ENCODE measurements around the gene AGRN.

Gene AGRN

GRCh38 chr1:1020000-1020404 is at the start of gene AGRN:
AGRN (plus strand) TSS chr1:1020120; CDS start chr1:1020173, 53 bp downstream.
- peak within 1 kb of the TSS; percentile 55 to 72 (median 69) for H3K4me3 ChIP-seq (ENCODE audit: low read depth in 1 of 5, low read length in 5 of 5)
- no peaks in the 10 kb centered on the region for H3K36me3 ChIP-seq (ENCODE audit: control insufficient read depth in 5 of 5, insufficient read depth in 5 of 5, low read length in 5 of 5)
- H3K27ac ChIP-seq (ENCODE audit: low read depth, low read length) = no peak within 1 kb of the TSS
- no peaks in the 10 kb centered on the region for H3K9me3 ChIP-seq (ENCODE audit: control insufficient read depth in 5 of 5, low read length in 5 of 5)
- H3K9ac ChIP-seq (ENCODE audit: low read length in 5 of 5) = peak within 1 kb of the TSS in 1 of 5 donors; percentile 46
- peaks cover 0 to 20% (median 14%) of the 10 kb centered on the region in 5 donors for H3K4me1 ChIP-seq (ENCODE audit: control insufficient read depth in 5 of 5, insufficient read depth in 5 of 5, low read length in 5 of 5)
- peaks cover 2 to 10% (median 8%) of the 10 kb centered on the region in 5 donors for H3K27me3 ChIP-seq (ENCODE audit: control insufficient read depth in 5 of 5, insufficient read depth in 4 of 5, low read length in 5 of 5)

GRCh38 chr1:970242-970972 is 49.5 kb upstream of the AGRN start:
- H3K9ac ChIP-seq (ENCODE audit: low read length in 5 of 5) = no peak overlapping the region
- H3K27me3 ChIP-seq (ENCODE audit: control insufficient read depth in 5 of 5, insufficient read depth in 4 of 5, low read length in 5 of 5) = peaks cover 36 to 72% (median 67%) of the 10 kb centered on the region in 5 donors
- peaks cover 0 to 18% (median 18%) of the 10 kb centered on the region in 5 donors for H3K4me1 ChIP-seq (ENCODE audit: control insufficient read depth in 5 of 5, insufficient read depth in 5 of 5, low read length in 5 of 5)
- no peak overlapping the region for H3K4me3 ChIP-seq (ENCODE audit: low read depth in 1 of 5, low read length in 5 of 5)
- H3K9me3 ChIP-seq (ENCODE audit: control insufficient read depth in 5 of 5, low read length in 5 of 5) = no peaks in the 10 kb centered on the region
- H3K36me3 ChIP-seq (ENCODE audit: control insufficient read depth in 5 of 5, insufficient read depth in 5 of 5, low read length in 5 of 5) = no peaks in the 10 kb centered on the region
- no peak overlapping the region for H3K27ac ChIP-seq (ENCODE audit: low read depth, low read length)

DNA sequence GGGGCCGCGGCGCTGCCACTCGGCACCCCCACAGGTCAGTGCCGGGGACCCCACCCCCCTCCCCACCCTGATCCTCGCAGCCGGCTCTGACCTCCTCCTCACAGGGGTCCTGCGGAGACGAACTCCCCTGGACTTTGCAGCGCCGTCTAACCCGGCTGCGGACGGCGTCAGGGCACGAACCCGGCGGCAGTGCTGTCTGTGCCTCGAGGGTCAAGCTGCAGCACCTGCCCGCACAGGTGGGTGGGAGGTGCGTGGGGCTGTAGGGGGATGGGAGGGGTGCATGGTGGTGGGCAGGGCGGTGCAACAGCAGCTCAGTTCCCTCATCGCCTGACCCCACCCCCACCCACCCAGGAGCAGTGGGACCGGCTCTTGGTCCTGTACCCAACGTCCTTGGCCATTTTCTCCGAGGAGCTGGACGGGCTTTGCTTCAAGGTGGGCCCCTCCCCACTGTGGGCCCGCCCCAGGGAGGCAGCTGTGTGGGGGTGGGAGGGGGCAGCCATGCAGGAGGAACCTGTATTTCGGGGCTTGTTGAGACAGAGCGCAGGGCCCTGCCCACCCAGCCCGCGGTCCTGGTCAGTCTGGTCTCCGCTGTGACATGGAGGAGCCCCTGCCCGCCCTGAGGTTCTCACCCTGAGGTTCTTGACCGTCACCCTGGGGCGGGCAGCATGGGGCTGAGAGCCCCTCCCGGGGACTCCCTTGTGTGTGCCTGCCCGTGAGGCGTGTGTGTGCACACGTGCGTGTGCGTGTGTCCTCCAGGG is 48.8 kb upstream of the AGRN start:
- Histone ChIP-seq H3K36me3 (ENCODE audit: control insufficient read depth in 5 of 5, insufficient read depth in 5 of 5, low read length in 5 of 5) (no peaks in the 10 kb centered on the region), H3K4me3 (ENCODE audit: low read depth in 1 of 5, low read length in 5 of 5) (no peak overlapping the region), H3K4me1 (ENCODE audit: control insufficient read depth in 5 of 5, insufficient read depth in 5 of 5, low read length in 5 of 5) (peaks cover 0 to 18% (median 15%) of the 10 kb centered on the region in 5 donors), H3K27ac (ENCODE audit: low read depth, low read length) (no peak overlapping the region), H3K27me3 (ENCODE audit: control insufficient read depth in 5 of 5, insufficient read depth in 4 of 5, low read length in 5 of 5) (peaks cover 38 to 79% (median 74%) of the 10 kb centered on the region in 5 donors), H3K9ac (ENCODE audit: low read length in 5 of 5) (no peak overlapping the region), H3K9me3 (ENCODE audit: control insufficient read depth in 5 of 5, low read length in 5 of 5) (no peaks in the 10 kb centered on the region)

GRCh38 chr1:971751-972506 is 48.0 kb upstream of the AGRN start:
- Histone ChIP-seq H3K27ac (ENCODE audit: low read depth, low read length) (no peak overlapping the region), H3K27me3 (ENCODE audit: control insufficient read depth in 5 of 5, insufficient read depth in 4 of 5, low read length in 5 of 5) (peaks cover 41 to 82% (median 76%) of the 10 kb centered on the region in 5 donors), H3K9ac (ENCODE audit: low read length in 5 of 5) (no peak overlapping the region), H3K9me3 (ENCODE audit: control insufficient read depth in 5 of 5, low read length in 5 of 5) (no peaks in the 10 kb centered on the region), H3K4me1 (ENCODE audit: control insufficient read depth in 5 of 5, insufficient read depth in 5 of 5, low read length in 5 of 5) (peaks cover 0 to 13% (median 9%) of the 10 kb centered on the region in 5 donors), H3K36me3 (ENCODE audit: control insufficient read depth in 5 of 5, insufficient read depth in 5 of 5, low read length in 5 of 5) (no peaks in the 10 kb centered on the region), H3K4me3 (ENCODE audit: low read depth in 1 of 5, low read length in 5 of 5) (no peak overlapping the region)

- H3K4me3 ChIP-seq (ENCODE audit: low read depth in 1 of 5, low read length in 5 of 5) = no peak overlapping the region
- H3K9ac ChIP-seq (ENCODE audit: low read length in 5 of 5) = no peak overlapping the region
- H3K27me3 ChIP-seq (ENCODE audit: control insufficient read depth in 5 of 5, insufficient read depth in 4 of 5, low read length in 5 of 5) = peaks cover 35 to 75% (median 68%) of the 10 kb centered on the region in 5 donors
- no peaks in the 10 kb centered on the region for H3K36me3 ChIP-seq (ENCODE audit: control insufficient read depth in 5 of 5, insufficient read depth in 5 of 5, low read length in 5 of 5)
- no peaks in the 10 kb centered on the region for H3K9me3 ChIP-seq (ENCODE audit: control insufficient read depth in 5 of 5, low read length in 5 of 5)
- no peak overlapping the region for H3K27ac ChIP-seq (ENCODE audit: low read depth, low read length)
- peaks cover 0 to 7% (median 3%) of the 10 kb centered on the region in 5 donors for H3K4me1 ChIP-seq (ENCODE audit: control insufficient read depth in 5 of 5, insufficient read depth in 5 of 5, low read length in 5 of 5)
These were observed 47.0 kb upstream of the AGRN start for GRCh38 chr1:972726-973458.

DNA sequence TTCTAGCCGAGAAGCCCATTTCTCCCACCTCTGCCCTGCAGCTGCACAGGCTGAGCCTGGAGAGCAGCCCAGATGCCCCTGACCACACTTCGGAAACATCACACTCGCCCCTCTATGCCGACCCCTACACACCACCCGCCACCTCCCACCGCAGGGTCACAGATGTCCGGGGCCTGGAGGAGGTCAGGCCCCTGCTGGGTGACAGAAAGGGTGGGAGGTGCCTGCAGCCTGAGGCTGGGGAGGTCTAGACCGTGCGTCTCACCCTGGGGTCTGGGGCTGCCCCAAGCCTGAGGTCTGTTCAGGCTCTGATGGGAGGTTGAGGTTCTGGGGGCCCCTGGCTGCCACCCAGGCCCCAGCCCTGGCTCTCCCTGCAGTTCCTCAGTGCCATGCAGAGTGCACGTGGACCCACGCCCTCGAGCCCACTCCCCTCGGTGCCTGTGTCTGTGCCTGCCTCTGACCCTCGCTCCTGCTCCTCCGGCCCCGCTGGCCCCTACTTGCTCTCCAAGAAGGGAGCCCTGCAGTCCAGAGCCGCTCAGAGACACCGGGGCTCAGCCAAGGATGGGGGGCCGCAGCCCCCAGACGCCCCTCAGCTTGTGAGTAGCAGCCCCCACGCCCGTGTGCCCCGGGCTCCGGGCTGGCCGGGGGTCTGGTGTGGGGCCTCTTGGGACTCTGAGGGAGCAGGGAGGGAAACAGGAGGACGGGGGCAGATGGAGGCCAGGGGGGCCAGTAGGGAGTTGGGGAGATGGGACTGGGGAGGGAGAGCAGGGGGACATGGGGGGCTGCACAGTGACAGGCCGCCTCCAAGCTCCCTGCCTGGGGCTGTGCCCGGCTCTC is 46.2 kb upstream of the AGRN start:
- no peak overlapping the region for H3K27ac ChIP-seq (ENCODE audit: low read depth, low read length)
- no peaks in the 10 kb centered on the region for H3K9me3 ChIP-seq (ENCODE audit: control insufficient read depth in 5 of 5, low read length in 5 of 5)
- no peak overlapping the region for H3K4me3 ChIP-seq (ENCODE audit: low read depth in 1 of 5, low read length in 5 of 5)
- peaks cover 2 to 7% (median 3%) of the 10 kb centered on the region in 5 donors for H3K4me1 ChIP-seq (ENCODE audit: control insufficient read depth in 5 of 5, insufficient read depth in 5 of 5, low read length in 5 of 5)
- peaks cover 30 to 75% (median 68%) of the 10 kb centered on the region in 5 donors for H3K27me3 ChIP-seq (ENCODE audit: control insufficient read depth in 5 of 5, insufficient read depth in 4 of 5, low read length in 5 of 5)
- H3K9ac ChIP-seq (ENCODE audit: low read length in 5 of 5) = no peak overlapping the region
- no peaks in the 10 kb centered on the region for H3K36me3 ChIP-seq (ENCODE audit: control insufficient read depth in 5 of 5, insufficient read depth in 5 of 5, low read length in 5 of 5)

GRCh38 chr1:974293-974640 is 45.7 kb upstream of the AGRN start:
- no peak overlapping the region for H3K27ac ChIP-seq (ENCODE audit: low read depth, low read length)
- peaks cover 2 to 7% (median 3%) of the 10 kb centered on the region in 5 donors for H3K4me1 ChIP-seq (ENCODE audit: control insufficient read depth in 5 of 5, insufficient read depth in 5 of 5, low read length in 5 of 5)
- H3K27me3 ChIP-seq (ENCODE audit: control insufficient read depth in 5 of 5, insufficient read depth in 4 of 5, low read length in 5 of 5) = peaks cover 31 to 70% (median 65%) of the 10 kb centered on the region in 5 donors
- no peak overlapping the region for H3K4me3 ChIP-seq (ENCODE audit: low read depth in 1 of 5, low read length in 5 of 5)
- no peak overlapping the region for H3K9ac ChIP-seq (ENCODE audit: low read length in 5 of 5)
- H3K36me3 ChIP-seq (ENCODE audit: control insufficient read depth in 5 of 5, insufficient read depth in 5 of 5, low read length in 5 of 5) = no peaks in the 10 kb centered on the region
- no peaks in the 10 kb centered on the region for H3K9me3 ChIP-seq (ENCODE audit: control insufficient read depth in 5 of 5, low read length in 5 of 5)

DNA sequence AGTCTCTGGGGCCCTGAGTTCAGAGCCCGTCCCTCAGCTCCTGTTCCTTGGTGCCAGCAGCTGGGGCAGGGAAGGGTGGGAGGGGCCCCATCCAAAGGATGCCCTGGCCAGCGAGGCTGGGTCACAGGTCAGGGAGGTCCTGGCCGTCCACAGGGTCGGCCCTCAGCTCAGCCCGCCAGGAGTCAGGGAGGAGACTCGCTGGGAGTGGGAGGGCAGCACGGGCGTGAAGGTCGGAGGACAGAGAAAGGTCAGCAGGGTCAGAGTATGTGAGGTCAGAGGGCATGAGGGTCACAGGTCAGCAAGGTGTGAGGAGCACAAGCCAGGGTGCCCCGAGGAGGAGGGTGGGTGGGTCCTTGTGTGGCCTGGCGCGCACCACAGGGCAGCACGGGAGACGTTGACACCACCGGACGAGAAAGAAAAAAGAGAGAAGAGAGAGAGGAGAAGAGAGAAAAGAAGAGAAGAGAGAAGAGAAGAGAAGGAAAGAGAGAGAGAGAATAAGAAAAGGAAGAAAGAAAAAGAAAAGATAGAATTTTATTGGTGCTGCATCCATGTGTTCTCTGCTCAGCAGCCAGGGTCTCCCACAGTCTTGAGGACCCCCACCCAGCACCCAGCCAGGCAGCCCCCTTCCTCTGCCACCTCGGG is 45.1 kb upstream of the AGRN start:
- H3K9ac ChIP-seq (ENCODE audit: low read length in 5 of 5) = no peak overlapping the region
- peaks cover 34 to 69% (median 64%) of the 10 kb centered on the region in 5 donors for H3K27me3 ChIP-seq (ENCODE audit: control insufficient read depth in 5 of 5, insufficient read depth in 4 of 5, low read length in 5 of 5)
- no peak overlapping the region for H3K4me3 ChIP-seq (ENCODE audit: low read depth in 1 of 5, low read length in 5 of 5)
- H3K4me1 ChIP-seq (ENCODE audit: control insufficient read depth in 5 of 5, insufficient read depth in 5 of 5, low read length in 5 of 5) = peaks cover 2 to 7% (median 3%) of the 10 kb centered on the region in 5 donors
- H3K9me3 ChIP-seq (ENCODE audit: control insufficient read depth in 5 of 5, low read length in 5 of 5) = no peaks in the 10 kb centered on the region
- H3K36me3 ChIP-seq (ENCODE audit: control insufficient read depth in 5 of 5, insufficient read depth in 5 of 5, low read length in 5 of 5) = no peaks in the 10 kb centered on the region
- no peak overlapping the region for H3K27ac ChIP-seq (ENCODE audit: low read depth, low read length)

Data from subcutaneous abdominal adipose tissue (tissue), 5 donors.